ENCODE results near the gene DBP. TPM values are rescaled to one million over a fixed set of nuclear protein-coding genes. Genes with fewer than 3 reads are reported as not detected.

Gene DBP
- total RNA-seq, 1 experiment from 2014 or later: 12.6 TPM

DNA sequence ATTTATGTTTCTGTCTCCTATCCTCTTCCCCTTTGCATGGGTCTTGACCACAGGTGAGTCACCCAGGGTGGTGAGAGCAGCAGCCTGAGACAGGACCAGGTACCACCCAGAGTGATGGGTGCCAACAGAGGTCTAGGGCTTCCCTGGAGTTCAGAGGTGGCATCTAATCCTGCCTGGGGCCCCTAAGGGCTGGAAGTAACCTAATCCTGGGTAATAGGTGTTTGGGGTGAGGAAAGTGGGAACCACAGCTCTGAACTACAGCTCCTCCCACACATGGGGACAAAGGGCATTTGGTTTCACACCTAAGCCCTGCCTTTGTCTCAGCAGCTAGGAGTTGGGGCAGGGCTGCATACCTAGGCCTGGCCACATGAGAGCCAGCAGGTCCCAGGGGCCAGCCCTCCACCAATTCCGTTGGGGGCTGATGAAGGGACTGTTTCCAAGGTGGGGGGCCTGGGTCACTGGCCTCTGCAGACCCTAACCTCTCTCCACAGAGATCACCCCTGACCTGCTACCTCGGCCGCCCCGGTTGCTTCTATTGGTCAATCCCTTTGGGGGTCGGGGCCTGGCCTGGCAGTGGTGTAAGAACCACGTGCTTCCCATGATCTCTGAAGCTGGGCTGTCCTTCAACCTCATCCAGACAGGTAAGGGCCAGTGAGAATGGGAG is 9.8 kb downstream of the DBP start:
- Histone ChIP-seq H3K79me2 (ENCODE audit: insufficient read depth, low read length) (peaks cover 4% of the 10 kb centered on the region; the same call in 1 of the 2 replicates), H2BK12ac (ENCODE audit: insufficient read length, low read depth, low read length) (no peak overlapping the region), H3K23me2 (ENCODE audit: insufficient read length, low read depth, low read length, poor library complexity, severe bottlenecking) (peaks cover 19% of the 10 kb centered on the region), H2AK5ac (ENCODE audit: insufficient read length, low read length) (no peak overlapping the region), H4K5ac (ENCODE audit: insufficient read length, low read depth, low read length) (no peak overlapping the region), H2BK5ac (ENCODE audit: insufficient read length, low read length) (no peak overlapping the region), H3K4me2 (ENCODE audit: insufficient read depth, insufficient read length, low read length) (no peak overlapping the region), H2BK120ac (ENCODE audit: low read depth, low read length, poor library complexity, severe bottlenecking) (no peak overlapping the region), H3K4ac (ENCODE audit: low read depth, low read length) (no peak overlapping the region), H3K14ac (ENCODE audit: insufficient read depth, low read length) (no peak overlapping the region), H3T11ph (ENCODE audit: low read length) (no peak overlapping the region), H3K4me1 (ENCODE audit: insufficient read depth, low read length) (peaks cover 5% of the 10 kb centered on the region; the same call in 1 of the 2 replicates), H3K23ac (ENCODE audit: insufficient read length, low read depth, low read length) (no peak overlapping the region), H4K91ac (ENCODE audit: insufficient read length, low read depth, low read length) (no peak overlapping the region), H3K9me3 (ENCODE audit: control insufficient read depth, low read depth, low read length) (no peaks in the 10 kb centered on the region), H3K56ac (ENCODE audit: insufficient read length, low read depth, low read length) (no peak overlapping the region), H2AFZ (ENCODE audit: low read length) (no peak overlapping the region), H3K27me3 (ENCODE audit: insufficient read depth, low read length) (no peaks in the 10 kb centered on the region), H3K9ac (ENCODE audit: extremely low read depth, insufficient read length, low read length) (no peak overlapping the region), H2BK15ac (ENCODE audit: low read depth, low read length) (no peak overlapping the region), H3K18ac (ENCODE audit: insufficient read length, low read depth, low read length) (no peak overlapping the region), H4K20me1 (ENCODE audit: control insufficient read depth, insufficient read depth, insufficient read length) (no peaks in the 10 kb centered on the region), H3K79me1 (ENCODE audit: insufficient read depth, low read depth, low read length, poor library complexity, severe bottlenecking) (no peaks in the 10 kb centered on the region), H3K27ac (ENCODE audit: insufficient read length, low read depth, low read length) (no peak overlapping the region), H4K8ac (replicated peaks; ENCODE audit: insufficient read length, low read depth, low read length) (no peak overlapping the region), H2BK20ac (ENCODE audit: low read depth, low read length, poor library complexity, severe bottlenecking) (no peak overlapping the region)
- Mint-ChIP-seq H3K9me3 (no peaks in the 10 kb centered on the region; a peak in 1 of 5 replicates), H3K27me3 (ENCODE audit: low read depth) (no peaks in the 10 kb centered on the region), H3K27ac (peak overlapping the region in 1 of 3 experiments; percentile 76; a peak in 3 of 7 replicates), H3K4me3 (no peak overlapping the region), H3K4me1 (peaks cover 31 to 41% of the 10 kb centered on the region in 2 experiments), H3K36me3 (ENCODE audit: insufficient read depth in 1 of 3, low read depth in 3 of 3) (peaks cover 2 to 21% (median 16%) of the 10 kb centered on the region in 3 experiments; a peak in 6 of 7 replicates)
- WGBS (ENCODE audit: extremely low coverage, insufficient read length, low lambda C conversion rate): no CpG with 5 or more reads among the region's 6 CpGs
- DNase-seq: peak; percentile 34
- TF ChIP-seq, protein P1, sequence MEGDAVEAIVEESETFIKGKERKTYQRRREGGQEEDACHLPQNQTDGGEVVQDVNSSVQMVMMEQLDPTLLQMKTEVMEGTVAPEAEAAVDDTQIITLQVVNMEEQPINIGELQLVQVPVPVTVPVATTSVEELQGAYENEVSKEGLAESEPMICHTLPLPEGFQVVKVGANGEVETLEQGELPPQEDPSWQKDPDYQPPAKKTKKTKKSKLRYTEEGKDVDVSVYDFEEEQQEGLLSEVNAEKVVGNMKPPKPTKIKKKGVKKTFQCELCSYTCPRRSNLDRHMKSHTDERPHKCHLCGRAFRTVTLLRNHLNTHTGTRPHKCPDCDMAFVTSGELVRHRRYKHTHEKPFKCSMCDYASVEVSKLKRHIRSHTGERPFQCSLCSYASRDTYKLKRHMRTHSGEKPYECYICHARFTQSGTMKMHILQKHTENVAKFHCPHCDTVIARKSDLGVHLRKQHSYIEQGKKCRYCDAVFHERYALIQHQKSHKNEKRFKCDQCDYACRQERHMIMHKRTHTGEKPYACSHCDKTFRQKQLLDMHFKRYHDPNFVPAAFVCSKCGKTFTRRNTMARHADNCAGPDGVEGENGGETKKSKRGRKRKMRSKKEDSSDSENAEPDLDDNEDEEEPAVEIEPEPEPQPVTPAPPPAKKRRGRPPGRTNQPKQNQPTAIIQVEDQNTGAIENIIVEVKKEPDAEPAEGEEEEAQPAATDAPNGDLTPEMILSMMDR (conservative IDR thresholded peaks at IDR 0.05): no peak
